Gastroesophageal sphincter (tissue), 4 donors: Measurements from ENCODE around the gene CNKSR3. TPM values are rescaled to one million over a fixed set of nuclear protein-coding genes. Genes with fewer than 3 reads are reported as not detected.

ENCODE experiments used
- ATAC-seq: fragments of 150-250 bp; one replicate; pipeline ENCODE4 v1.9.1; 2016; ENCODE audit warnings: mild to moderate bottlenecking, moderate library complexity
- H3K27ac ChIP-seq, 4 donors: fragments of 200-600 bp; sonication (generic) in 3 of 4; 1 replicate in 3 of 4; 2 replicates in 1 of 4; pipeline ENCODE4 v1.5.1; 2016 to 2019
- H3K27me3 ChIP-seq: fragments of 200-600 bp; sonication (generic); one replicate; pipeline ENCODE4 v1.5.1; 2019
- H3K36me3 ChIP-seq, 2 donors: fragments of 200-600 bp; sonication (generic); one replicate each; pipeline ENCODE4 v1.5.1; 2019; ENCODE audit warnings: control low read depth in 1 of 2
- H3K4me1 ChIP-seq, 3 donors: fragments of 200-600 bp; sonication (generic); 1 replicate in 2 of 3; 2 replicates in 1 of 3; pipeline ENCODE4 v1.5.1; 2016 to 2019; ENCODE audit warnings: control low read depth in 2 of 3
- H3K4me3 ChIP-seq, 2 donors: fragments of 200-600 bp; sonication (generic); one replicate each; pipeline ENCODE4 v1.5.1; 2019; ENCODE audit warnings: mild to moderate bottlenecking in 1 of 2, moderate library complexity in 1 of 2
- H3K9me3 ChIP-seq, 3 donors: fragments of 200-600 bp; sonication (generic); one replicate each; pipeline ENCODE4 v1.5.1; 2017 to 2019; ENCODE audit warnings: control low read depth in 2 of 3
- CTCF ChIP-seq, 4 experiments: fragments of 200-600 bp in 2 of 4; fragments of 450-650 bp in 2 of 4; sonication (generic) in 1 of 4; IDR thresholded peaks; one replicate each; pipeline ENCODE4 v1.5.1; 2017 to 2019; ENCODE audit warnings: antibody characterized with exemption in 4 of 4, mild to moderate bottlenecking in 2 of 4, moderate library complexity in 2 of 4
- EP300 ChIP-seq: sonication (generic); formaldehyde crosslinking; IDR thresholded peaks from one replicate; pipeline ENCODE4 v1.6.1; 2017; ENCODE audit warnings: antibody characterized with exemption, mild to moderate bottlenecking
- POLR2A ChIP-seq, 2 donors: fragments of 450-650 bp; IDR thresholded peaks; one replicate each; pipeline ENCODE4 v1.6.1; 2017; ENCODE audit warnings: antibody characterized with exemption in 2 of 2, mild to moderate bottlenecking in 2 of 2, moderate library complexity in 1 of 2
- POLR2AphosphoS5 ChIP-seq: sonication (generic); formaldehyde crosslinking; IDR thresholded peaks from one replicate; pipeline ENCODE4 v1.6.1; 2017; ENCODE audit warnings: antibody characterized with exemption
- WGBS, 2 donors: methylation state at CpG; one replicate each; pipeline ENCODE4 v1.1.5; 2018; ENCODE audit warnings: low coverage in 1 of 2; 5-methylcytosine and 5-hydroxymethylcytosine counted together
- total RNA-seq, 4 donors: library from RNA; depleted of rRNA; stranded (reverse); fragments of >200 nt; gene quantifications; one replicate each; pipeline ENCODE4 v1.1.0, GENCODE V29; 2016

Gene CNKSR3
- total RNA-seq, 4 donors from 2014 or later = 12.9 to 28.9 (median 16.0) TPM

- peak overlapping the region in 2 of 4 donors; percentile 52 to 53 for H3K27ac ChIP-seq
- ATAC-seq = no peak
- no peak overlapping the region for H3K4me3 ChIP-seq
- no peak for TF ChIP-seq EP300
- TF ChIP-seq POLR2A (IDR thresholded peaks at IDR 0.05) = no peak
- TF ChIP-seq POLR2AphosphoS5 = no peak
- TF ChIP-seq CTCF (IDR thresholded peaks at IDR 0.05) = no peak
- peaks cover 0 to 31% of the 10 kb centered on the region in 2 donors for H3K36me3 ChIP-seq
- WGBS, 2 donors = 34 to 41% methylated on average over 3 of the region's 3 CpGs
- no peaks in the 10 kb centered on the region for H3K9me3 ChIP-seq
- peaks cover 3 to 30% (median 4%) of the 10 kb centered on the region in 3 donors for H3K4me1 ChIP-seq
- no peaks in the 10 kb centered on the region for H3K27me3 ChIP-seq
Measured at GRCh38 chr6:154432533-154433476, 77.7 kb downstream of the CNKSR3 start.

- TF ChIP-seq POLR2AphosphoS5 = no peak
- WGBS, 2 donors = 43 to 75% methylated on average over 1 of the region's 1 CpG
Measured at GRCh38 chr6:154430481-154430919, 80.0 kb downstream of the CNKSR3 start.

GRCh38 chr6:154429711-154430110 is 80.8 kb downstream of the CNKSR3 start:
- 87 to 89% methylated on average over 3 to 5 of the region's 5 CpGs for WGBS, 2 donors
- peak overlapping the region in 1 of 4 donors; percentile 17 for H3K27ac ChIP-seq
- H3K36me3 ChIP-seq = peaks cover 0 to 34% of the 10 kb centered on the region in 2 donors
- TF ChIP-seq POLR2A (IDR thresholded peaks at IDR 0.05) = no peak
- TF ChIP-seq CTCF (IDR thresholded peaks at IDR 0.05) = no peak
- no peak for TF ChIP-seq EP300
- TF ChIP-seq POLR2AphosphoS5 = no peak
- no peak for ATAC-seq
- no peak overlapping the region for H3K4me3 ChIP-seq
- no peaks in the 10 kb centered on the region for H3K9me3 ChIP-seq
- peaks cover 3 to 40% (median 4%) of the 10 kb centered on the region in 3 donors for H3K4me1 ChIP-seq
- no peaks in the 10 kb centered on the region for H3K27me3 ChIP-seq

More at GRCh38 chr6:154430481-154430919, 80.0 kb downstream of the CNKSR3 start:
- peaks cover 3 to 40% (median 4%) of the 10 kb centered on the region in 3 donors for H3K4me1 ChIP-seq
- no peaks in the 10 kb centered on the region for H3K27me3 ChIP-seq
- H3K4me3 ChIP-seq = no peak overlapping the region
- no peaks in the 10 kb centered on the region for H3K9me3 ChIP-seq
- no peak for ATAC-seq
- H3K36me3 ChIP-seq = peaks cover 0 to 35% of the 10 kb centered on the region in 2 donors
- H3K27ac ChIP-seq = peak overlapping the region in 1 of 4 donors; percentile 3

- Histone ChIP-seq H3K4me3 (no peak overlapping the region), H3K4me1 (peaks cover 3 to 32% (median 4%) of the 10 kb centered on the region in 3 donors), H3K27me3 (no peaks in the 10 kb centered on the region), H3K36me3 (peaks cover 0 to 34% of the 10 kb centered on the region in 2 donors), H3K27ac (peak overlapping the region in 1 of 4 donors; percentile 19), H3K9me3 (no peaks in the 10 kb centered on the region)
- TF ChIP-seq CTCF (IDR thresholded peaks at IDR 0.05) = no peak
- TF ChIP-seq POLR2A (IDR thresholded peaks at IDR 0.05) = no peak
- no peak for TF ChIP-seq EP300
- 70 to 72% methylated on average over 2 to 3 of the region's 3 CpGs for WGBS, 2 donors
- ATAC-seq = no peak
Measured at GRCh38 chr6:154428897-154429296, 81.6 kb downstream of the CNKSR3 start.

DNA sequence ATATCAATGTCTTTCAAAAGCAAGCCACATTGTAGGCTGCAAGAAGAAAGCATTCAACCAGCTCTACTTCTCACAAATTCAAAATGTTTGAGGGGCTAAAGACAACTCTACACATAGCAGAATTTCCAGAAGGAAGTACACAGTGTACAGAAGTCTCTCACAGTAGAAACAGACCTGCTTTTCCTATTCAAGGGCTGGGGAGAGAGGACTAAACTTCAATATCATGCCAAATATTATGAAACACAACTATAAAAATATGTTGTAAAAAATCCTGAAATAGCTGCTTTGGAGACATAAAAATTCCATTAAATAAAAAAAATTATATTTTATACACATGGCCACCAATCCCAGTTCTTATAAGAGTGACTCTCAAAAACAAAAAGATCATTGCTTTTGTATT is 83.0 kb downstream of the CNKSR3 start:
- no peak for ATAC-seq
- no peaks in the 10 kb centered on the region for H3K9me3 ChIP-seq
- H3K4me1 ChIP-seq = peaks cover 0 to 19% (median 0%) of the 10 kb centered on the region in 3 donors
- no peak overlapping the region for H3K27ac ChIP-seq
- H3K36me3 ChIP-seq = peaks cover 0 to 39% of the 10 kb centered on the region in 2 donors
- no peaks in the 10 kb centered on the region for H3K27me3 ChIP-seq
- TF ChIP-seq CTCF (IDR thresholded peaks at IDR 0.05) = no peak
- no peak for TF ChIP-seq POLR2AphosphoS5
- no peak for TF ChIP-seq POLR2A (IDR thresholded peaks at IDR 0.05)
- TF ChIP-seq EP300 = no peak
- H3K4me3 ChIP-seq = no peak overlapping the region
